HCT116 (cell line): ENCODE data around the gene C1QTNF4. TPM values are rescaled to one million over a fixed set of nuclear protein-coding genes. Genes with fewer than 3 reads are reported as not detected.

ENCODE experiments used
- ATAC-seq: fragments of 200-7000 bp; cut with Tn5 transposase; 2 replicates; pipeline ENCODE4 v1.9.1; 2020; ENCODE audit warnings: mild to moderate bottlenecking, moderate library complexity
- BruUV-seq: library from RNA; stranded (reverse); fragments of 400-500 nt; replicated peaks from 2 replicates; lab custom pipeline; 2021; lab: Mats Ljungman, UMichigan
- CTCF ChIA-PET: fragments of 300-600 bp; sonication (Branson Sonifier 250); formaldehyde crosslinking; loops from one replicate; lab custom pipeline; 2021; ENCODE audit warnings: antibody characterized with exemption; lab: Charles Lee
- POLR2A ChIA-PET: fragments of 300-600, 350-600 bp; sonication (Branson Sonifier 250); formaldehyde crosslinking; loops from one replicate; lab custom pipeline; 2021; ENCODE audit warnings: antibody characterized with exemption; lab: Charles Lee
- RAD21 ChIA-PET, 2 experiments: fragments of 300-600 bp; sonication (Branson Sonifier 250); formaldehyde crosslinking; loops; one replicate each; lab custom pipeline; 2023; ENCODE audit warnings: low total read pairs in 2 of 2; ENCODE audit not compliant: uncharacterized antibody in 2 of 2, unreplicated experiment in 2 of 2, low non-redundant PET in 1 of 2; lab: Charles Lee
- DNase-seq: peaks from one replicate; pipeline ENCODE4 v3.0.0-alpha.2; 2010; ENCODE audit warnings: low read depth, low spot score
- H2AFZ ChIP-seq: fragments of 200-600 bp; shearing (Covaris generic), sonication (generic); 2 replicates; pipeline ENCODE4 v1.6.1; 2017; ENCODE audit warnings: low read depth, mixed run types, mixed read lengths, antibody characterized with exemption, low read length; ENCODE audit not compliant: poor library complexity, severe bottlenecking
- H3K27ac ChIP-seq: 2 replicates; pipeline ENCODE4 v1.5.1; 2012; ENCODE audit warnings: low read depth, low read length
- H3K27me3 ChIP-seq: fragments of 200-600 bp; sonication (generic); 2 replicates; pipeline ENCODE4 v1.6.1; 2016; ENCODE audit warnings: mixed run types, low read length, mixed read lengths; ENCODE audit not compliant: insufficient read depth
- H3K36me3 ChIP-seq, 2 experiments: fragments of 200-500 bp in 1 of 2; fragments of 200-600 bp in 1 of 2; sonication (Bioruptor generic) in 1 of 2; sonication (generic) in 1 of 2; 2 replicates each; pipeline versions ENCODE4 v1.5.1 to v1.6.1; 2014 to 2016; ENCODE audit warnings: low read length in 2 of 2, inconsistent platforms in 1 of 2, mixed read lengths in 1 of 2, mixed run types in 1 of 2; ENCODE audit not compliant: insufficient read depth in 2 of 2, control insufficient read depth in 1 of 2
- H3K4me1 ChIP-seq, 2 experiments: fragments of 200-600 bp in 1 of 2; sonication (generic) in 1 of 2; 2 replicates each; pipeline versions ENCODE4 v1.5.1 to v1.6.1; 2012 to 2017; ENCODE audit warnings: low read length in 2 of 2, inconsistent platforms in 1 of 2, mild to moderate bottlenecking in 1 of 2, mixed read lengths in 1 of 2, mixed run types in 1 of 2, moderate library complexity in 1 of 2; ENCODE audit not compliant: insufficient read depth in 2 of 2, control insufficient read depth in 1 of 2
- H3K4me2 ChIP-seq: fragments of 200-600 bp; sonication (generic); 2 replicates; pipeline ENCODE4 v1.6.1; 2017; ENCODE audit warnings: mixed run types, low read length, mixed read lengths
- H3K4me3 ChIP-seq, 2 experiments: fragments of 200-600 bp in 1 of 2; sonication (generic) in 1 of 2; replicated peaks in 1 of 2; 2 replicates each; pipeline ENCODE4 v1.5.1; 2011 to 2016; ENCODE audit warnings: low read length in 2 of 2, control low read depth in 1 of 2, low read depth in 1 of 2, mild to moderate bottlenecking in 1 of 2, mixed read lengths in 1 of 2, mixed run types in 1 of 2
- H3K79me2 ChIP-seq: fragments of 200-600 bp; sonication (generic); 2 replicates; pipeline ENCODE4 v1.6.1; 2017; ENCODE audit warnings: mild to moderate bottlenecking, mixed run types, low read length, moderate library complexity, mixed read lengths; ENCODE audit not compliant: insufficient read depth
- H3K9ac ChIP-seq: fragments of 200-600 bp; sonication (generic); 2 replicates; pipeline ENCODE4 v1.6.1; 2016; ENCODE audit warnings: low read length, mixed read lengths
- H3K9me2 ChIP-seq: fragments of 200-600 bp; sonication (generic), shearing (Covaris generic); 2 replicates; pipeline ENCODE4 v1.6.1; 2017; ENCODE audit warnings: mixed run types, mild to moderate bottlenecking, moderate library complexity; ENCODE audit not compliant: insufficient read depth
- H3K9me3 ChIP-seq, 2 experiments: fragments of 200-500 bp in 1 of 2; fragments of 200-600 bp in 1 of 2; sonication (Bioruptor generic) in 1 of 2; sonication (generic) in 1 of 2; 2 replicates each; pipeline ENCODE4 v1.6.1; 2014 to 2017; ENCODE audit warnings: low read length in 2 of 2, mixed read lengths in 2 of 2, inconsistent platforms in 1 of 2, low read depth in 1 of 2, mild to moderate bottlenecking in 1 of 2, mixed run types in 1 of 2, moderate library complexity in 1 of 2; ENCODE audit not compliant: control insufficient read depth in 1 of 2, insufficient read depth in 1 of 2
- H4K20me1 ChIP-seq: fragments of 200-600 bp; sonication (generic), shearing (Covaris generic); 2 replicates; pipeline ENCODE4 v1.6.1; 2017; ENCODE audit warnings: mixed run types, mild to moderate bottlenecking, moderate library complexity; ENCODE audit not compliant: insufficient read depth
- ELF1 ChIP-seq: IDR thresholded peaks from 2 replicates; pipeline ENCODE4 v1.6.1; 2012; ENCODE audit warnings: low read depth, borderline replicate concordance
- SIN3A ChIP-seq: IDR thresholded peaks from 2 replicates; pipeline ENCODE4 v1.6.1; 2012; ENCODE audit warnings: low read depth
- ZNF274 ChIP-seq: fragments of 200-500 bp; sonication (Bioruptor generic); IDR thresholded peaks from 2 replicates; pipeline ENCODE4 v1.6.1; 2014; ENCODE audit warnings: mild to moderate bottlenecking, low read depth, low read length, inconsistent platforms
- intact Hi-C: fragments of 100-400 bp; cut with micrococcal nuclease; formaldehyde crosslinking; loops from 2 replicates; pipeline ENCODE4 v1.10.0; 2022
- total RNA-seq: library from RNA; stranded (reverse); gene quantifications from one replicate; pipeline ENCODE4 v1.2.1, GENCODE V29; 2021; ENCODE audit not compliant: unreplicated experiment
- TF ChIP-seq, protein P1 (sequence below): IDR thresholded peaks from 2 replicates; pipeline ENCODE4 v1.6.1; 2012; ENCODE audit warnings: low read depth
- TF ChIP-seq, protein P2 (sequence below), 3 experiments: fragments of 200-600 bp in 1 of 3; sonication (generic) in 1 of 3; IDR thresholded peaks in 2 of 3; conservative IDR thresholded peaks in 1 of 3; 2 replicates each; pipeline ENCODE4 v1.5.1; 2012 to 2017; ENCODE audit warnings: low read depth in 2 of 3, low read length in 2 of 3, antibody characterized with exemption in 1 of 3, borderline replicate concordance in 1 of 3, control low read depth in 1 of 3, mild to moderate bottlenecking in 1 of 3, mixed read lengths in 1 of 3, mixed run types in 1 of 3, moderate library complexity in 1 of 3; ENCODE audit not compliant: insufficient read depth in 1 of 3

C1QTNF4 gene
- total RNA-seq, 1 experiment from 2014 or later: 0.34 TPM

DNA sequence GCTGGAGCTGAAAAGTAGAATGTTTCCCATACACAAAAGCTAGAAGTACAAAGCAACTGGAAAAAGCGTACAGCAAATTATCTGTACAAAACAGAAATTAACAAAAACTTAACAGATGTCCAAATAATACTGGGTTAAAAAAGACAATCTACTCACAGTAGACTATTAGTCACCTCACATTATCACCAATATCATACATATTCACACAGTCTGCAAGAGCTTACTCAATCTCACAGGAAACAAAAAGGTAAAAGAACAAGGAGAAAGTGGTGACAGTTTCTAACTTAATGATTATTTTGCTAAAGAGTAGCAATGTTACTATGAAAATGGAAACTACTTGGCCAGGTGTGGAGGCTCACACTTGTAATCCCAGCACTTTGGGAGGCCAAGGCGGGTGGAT, 53.1 kb downstream of the C1QTNF4 start:
- DNase-seq: no peak
- Histone ChIP-seq H3K27me3 (no peaks in the 10 kb centered on the region), H3K79me2 (peaks cover 100% of the 10 kb centered on the region), H4K20me1 (peaks cover 27% of the 10 kb centered on the region; the same call in 1 of the 2 replicates), H3K9me3 (no peaks in the 10 kb centered on the region), H3K4me1 (peaks cover 14 to 35% of the 10 kb centered on the region in 2 experiments; a peak in 3 of 4 replicates), H3K4me2 (peak overlapping the region; percentile 52), H3K9me2 (no peaks in the 10 kb centered on the region), H3K9ac (no peak overlapping the region), H3K4me3 (no peak overlapping the region), H3K36me3 (no peaks in the 10 kb centered on the region; a peak in 1 of 4 replicates), H3K27ac (no peak overlapping the region), H2AFZ (no peak overlapping the region)
- ChIA-PET CTCF (interaction anchor here (1.0 to 2.3 kb wide), 2 partner anchors 11 to 12 kb away, joined by 5 to 9 read pairs; no protein-coding TSS in a partner anchor), POLR2A (no interaction called here), RAD21 (no interaction called here)
- no peak for TF ChIP-seq ELF1
- no peak for TF ChIP-seq SIN3A
- no peak for TF ChIP-seq ZNF274
- ATAC-seq: no peak
- no TSS peak for BruUV-seq
- intact Hi-C loops: no loop called here

DNA sequence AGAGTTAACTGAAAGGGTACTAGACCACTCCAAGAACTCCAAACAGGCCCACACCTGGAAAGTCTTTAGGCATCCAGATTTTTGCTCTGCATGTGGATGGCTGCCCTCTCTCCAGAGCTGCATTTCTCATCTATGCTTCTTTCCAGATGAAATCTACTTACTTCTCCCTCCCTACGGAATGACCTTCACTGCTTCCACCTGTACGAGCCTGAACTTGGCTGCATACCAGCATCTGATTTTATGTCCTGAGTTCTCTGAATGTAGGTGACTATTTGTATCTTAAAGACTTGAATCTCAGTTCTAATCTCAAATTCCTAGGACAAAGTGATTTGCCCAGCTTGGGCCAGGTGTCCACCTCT, 54.6 kb downstream of the C1QTNF4 start:
- TF ChIP-seq, protein P1, sequence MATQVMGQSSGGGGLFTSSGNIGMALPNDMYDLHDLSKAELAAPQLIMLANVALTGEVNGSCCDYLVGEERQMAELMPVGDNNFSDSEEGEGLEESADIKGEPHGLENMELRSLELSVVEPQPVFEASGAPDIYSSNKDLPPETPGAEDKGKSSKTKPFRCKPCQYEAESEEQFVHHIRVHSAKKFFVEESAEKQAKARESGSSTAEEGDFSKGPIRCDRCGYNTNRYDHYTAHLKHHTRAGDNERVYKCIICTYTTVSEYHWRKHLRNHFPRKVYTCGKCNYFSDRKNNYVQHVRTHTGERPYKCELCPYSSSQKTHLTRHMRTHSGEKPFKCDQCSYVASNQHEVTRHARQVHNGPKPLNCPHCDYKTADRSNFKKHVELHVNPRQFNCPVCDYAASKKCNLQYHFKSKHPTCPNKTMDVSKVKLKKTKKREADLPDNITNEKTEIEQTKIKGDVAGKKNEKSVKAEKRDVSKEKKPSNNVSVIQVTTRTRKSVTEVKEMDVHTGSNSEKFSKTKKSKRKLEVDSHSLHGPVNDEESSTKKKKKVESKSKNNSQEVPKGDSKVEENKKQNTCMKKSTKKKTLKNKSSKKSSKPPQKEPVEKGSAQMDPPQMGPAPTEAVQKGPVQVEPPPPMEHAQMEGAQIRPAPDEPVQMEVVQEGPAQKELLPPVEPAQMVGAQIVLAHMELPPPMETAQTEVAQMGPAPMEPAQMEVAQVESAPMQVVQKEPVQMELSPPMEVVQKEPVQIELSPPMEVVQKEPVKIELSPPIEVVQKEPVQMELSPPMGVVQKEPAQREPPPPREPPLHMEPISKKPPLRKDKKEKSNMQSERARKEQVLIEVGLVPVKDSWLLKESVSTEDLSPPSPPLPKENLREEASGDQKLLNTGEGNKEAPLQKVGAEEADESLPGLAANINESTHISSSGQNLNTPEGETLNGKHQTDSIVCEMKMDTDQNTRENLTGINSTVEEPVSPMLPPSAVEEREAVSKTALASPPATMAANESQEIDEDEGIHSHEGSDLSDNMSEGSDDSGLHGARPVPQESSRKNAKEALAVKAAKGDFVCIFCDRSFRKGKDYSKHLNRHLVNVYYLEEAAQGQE: no peak
- TF ChIP-seq, protein P2, sequence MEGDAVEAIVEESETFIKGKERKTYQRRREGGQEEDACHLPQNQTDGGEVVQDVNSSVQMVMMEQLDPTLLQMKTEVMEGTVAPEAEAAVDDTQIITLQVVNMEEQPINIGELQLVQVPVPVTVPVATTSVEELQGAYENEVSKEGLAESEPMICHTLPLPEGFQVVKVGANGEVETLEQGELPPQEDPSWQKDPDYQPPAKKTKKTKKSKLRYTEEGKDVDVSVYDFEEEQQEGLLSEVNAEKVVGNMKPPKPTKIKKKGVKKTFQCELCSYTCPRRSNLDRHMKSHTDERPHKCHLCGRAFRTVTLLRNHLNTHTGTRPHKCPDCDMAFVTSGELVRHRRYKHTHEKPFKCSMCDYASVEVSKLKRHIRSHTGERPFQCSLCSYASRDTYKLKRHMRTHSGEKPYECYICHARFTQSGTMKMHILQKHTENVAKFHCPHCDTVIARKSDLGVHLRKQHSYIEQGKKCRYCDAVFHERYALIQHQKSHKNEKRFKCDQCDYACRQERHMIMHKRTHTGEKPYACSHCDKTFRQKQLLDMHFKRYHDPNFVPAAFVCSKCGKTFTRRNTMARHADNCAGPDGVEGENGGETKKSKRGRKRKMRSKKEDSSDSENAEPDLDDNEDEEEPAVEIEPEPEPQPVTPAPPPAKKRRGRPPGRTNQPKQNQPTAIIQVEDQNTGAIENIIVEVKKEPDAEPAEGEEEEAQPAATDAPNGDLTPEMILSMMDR (IDR thresholded peaks at IDR 0.05 in 2 of 3, conservative IDR thresholded peaks at IDR 0.05 in 1 of 3; ENCODE audit: borderline replicate concordance in 1 of 3, insufficient read depth in 1 of 3, low read depth in 2 of 3, low read length in 2 of 3): peak in 1 of 3 experiments; percentile 25; a peak in 1 of 6 replicates

More for the DNA sequence above, 54.6 kb downstream of the C1QTNF4 start:
- no peak for DNase-seq
- Histone ChIP-seq H3K27me3 (no peaks in the 10 kb centered on the region), H3K4me3 (no peak overlapping the region), H3K79me2 (peaks cover 100% of the 10 kb centered on the region), H3K9me3 (no peaks in the 10 kb centered on the region), H3K4me2 (peak overlapping the region; percentile 52), H3K9me2 (no peaks in the 10 kb centered on the region), H2AFZ (no peak overlapping the region), H3K36me3 (no peaks in the 10 kb centered on the region; a peak in 1 of 4 replicates), H4K20me1 (peaks cover 32% of the 10 kb centered on the region; the same call in 1 of the 2 replicates), H3K4me1 (peaks cover 14 to 35% of the 10 kb centered on the region in 2 experiments; a peak in 3 of 4 replicates), H3K27ac (no peak overlapping the region; the same call in 1 of the 2 replicates), H3K9ac (no peak overlapping the region)
- POLR2A ChIA-PET: interaction anchor here (1.2 kb wide), 1 partner anchor 12 kb away, joined by 3 read pairs; no protein-coding TSS in a partner anchor
- CTCF ChIA-PET: interaction anchor here (0.9 to 2.3 kb wide), 3 partner anchors 10 to 14 kb away, joined by 3 to 9 read pairs (median 3); no protein-coding TSS in a partner anchor
- intact Hi-C loops: no loop called here
- no peak for ATAC-seq
- no TSS peak for BruUV-seq
- RAD21 ChIA-PET: no interaction called here
